ENCODE data around the gene KRT6A. TPM values are rescaled to one million over a fixed set of nuclear protein-coding genes. Genes with fewer than 3 reads are reported as not detected.
"Not testable (repeated sequence)": the region's sequence is repeated elsewhere in the genome, so short reads cannot be mapped to it uniquely, and the experiment has no call there.

Gene KRT6A
- total RNA-seq, 1 donor from 2014 or later = not detected

DNA sequence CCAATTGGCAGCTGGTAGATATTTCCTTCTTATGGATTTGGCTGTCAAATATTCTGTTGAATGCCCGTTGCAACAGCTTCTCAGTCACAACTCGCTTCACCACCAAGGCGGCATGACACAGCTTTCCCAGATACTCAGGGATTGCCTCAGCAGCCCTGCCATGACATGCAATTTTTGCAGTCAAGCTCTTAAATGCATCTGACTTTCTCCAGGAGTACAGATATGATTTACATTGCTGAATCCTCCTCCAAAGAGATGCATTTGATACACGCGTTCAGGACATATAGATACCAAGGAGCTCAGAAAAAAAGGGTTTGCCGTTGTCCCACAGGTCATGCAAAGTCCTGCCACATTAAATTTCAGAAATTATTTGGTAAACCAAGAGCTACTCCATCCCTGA lies 20.7 kb upstream of the KRT6A start:
- Mint-ChIP-seq H3K4me3 (ENCODE audit: low read depth) (no peak overlapping the region), H3K36me3 (ENCODE audit: insufficient read depth) (no peaks in the 10 kb centered on the region), H3K27ac (no peak overlapping the region), H3K9me3 (ENCODE audit: low read depth) (peaks cover 3% of the 10 kb centered on the region), H3K4me1 (ENCODE audit: low read depth) (no peaks in the 10 kb centered on the region), H3K27me3 (peaks cover 19% of the 10 kb centered on the region)
- TF ChIP-seq, protein P1, sequence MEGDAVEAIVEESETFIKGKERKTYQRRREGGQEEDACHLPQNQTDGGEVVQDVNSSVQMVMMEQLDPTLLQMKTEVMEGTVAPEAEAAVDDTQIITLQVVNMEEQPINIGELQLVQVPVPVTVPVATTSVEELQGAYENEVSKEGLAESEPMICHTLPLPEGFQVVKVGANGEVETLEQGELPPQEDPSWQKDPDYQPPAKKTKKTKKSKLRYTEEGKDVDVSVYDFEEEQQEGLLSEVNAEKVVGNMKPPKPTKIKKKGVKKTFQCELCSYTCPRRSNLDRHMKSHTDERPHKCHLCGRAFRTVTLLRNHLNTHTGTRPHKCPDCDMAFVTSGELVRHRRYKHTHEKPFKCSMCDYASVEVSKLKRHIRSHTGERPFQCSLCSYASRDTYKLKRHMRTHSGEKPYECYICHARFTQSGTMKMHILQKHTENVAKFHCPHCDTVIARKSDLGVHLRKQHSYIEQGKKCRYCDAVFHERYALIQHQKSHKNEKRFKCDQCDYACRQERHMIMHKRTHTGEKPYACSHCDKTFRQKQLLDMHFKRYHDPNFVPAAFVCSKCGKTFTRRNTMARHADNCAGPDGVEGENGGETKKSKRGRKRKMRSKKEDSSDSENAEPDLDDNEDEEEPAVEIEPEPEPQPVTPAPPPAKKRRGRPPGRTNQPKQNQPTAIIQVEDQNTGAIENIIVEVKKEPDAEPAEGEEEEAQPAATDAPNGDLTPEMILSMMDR (IDR thresholded peaks at IDR 0.05; ENCODE audit: unreplicated experiment) = no peak
- DNase-seq (ENCODE audit: low spot score, unreplicated experiment) = no peak

DNA sequence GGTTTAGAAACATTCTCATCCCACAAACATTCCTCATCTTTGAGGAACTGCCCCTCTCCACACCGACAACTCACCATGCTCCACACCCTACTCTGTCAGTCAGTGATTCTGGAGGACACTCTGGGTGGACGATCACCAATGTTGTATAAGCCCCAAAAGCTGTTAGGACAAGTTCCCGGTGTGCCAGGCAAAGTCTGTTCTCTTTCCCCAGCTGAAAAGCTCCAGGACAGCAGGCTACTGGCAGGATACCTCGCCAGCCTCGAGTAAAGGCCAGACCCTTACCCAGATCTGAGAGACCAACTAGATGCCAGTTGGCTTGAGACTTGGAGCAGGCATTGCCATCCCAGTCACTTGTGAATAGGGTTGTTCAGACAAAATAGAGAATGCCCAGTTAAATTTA lies 15.2 kb upstream of the KRT6A start:
- H3K36me3 Mint-ChIP-seq (ENCODE audit: insufficient read depth) = no peaks in the 10 kb centered on the region
- no peak overlapping the region for H3K4me3 Mint-ChIP-seq (ENCODE audit: low read depth)
- peaks cover 5% of the 10 kb centered on the region for H3K9me3 Mint-ChIP-seq (ENCODE audit: low read depth)

DNA sequence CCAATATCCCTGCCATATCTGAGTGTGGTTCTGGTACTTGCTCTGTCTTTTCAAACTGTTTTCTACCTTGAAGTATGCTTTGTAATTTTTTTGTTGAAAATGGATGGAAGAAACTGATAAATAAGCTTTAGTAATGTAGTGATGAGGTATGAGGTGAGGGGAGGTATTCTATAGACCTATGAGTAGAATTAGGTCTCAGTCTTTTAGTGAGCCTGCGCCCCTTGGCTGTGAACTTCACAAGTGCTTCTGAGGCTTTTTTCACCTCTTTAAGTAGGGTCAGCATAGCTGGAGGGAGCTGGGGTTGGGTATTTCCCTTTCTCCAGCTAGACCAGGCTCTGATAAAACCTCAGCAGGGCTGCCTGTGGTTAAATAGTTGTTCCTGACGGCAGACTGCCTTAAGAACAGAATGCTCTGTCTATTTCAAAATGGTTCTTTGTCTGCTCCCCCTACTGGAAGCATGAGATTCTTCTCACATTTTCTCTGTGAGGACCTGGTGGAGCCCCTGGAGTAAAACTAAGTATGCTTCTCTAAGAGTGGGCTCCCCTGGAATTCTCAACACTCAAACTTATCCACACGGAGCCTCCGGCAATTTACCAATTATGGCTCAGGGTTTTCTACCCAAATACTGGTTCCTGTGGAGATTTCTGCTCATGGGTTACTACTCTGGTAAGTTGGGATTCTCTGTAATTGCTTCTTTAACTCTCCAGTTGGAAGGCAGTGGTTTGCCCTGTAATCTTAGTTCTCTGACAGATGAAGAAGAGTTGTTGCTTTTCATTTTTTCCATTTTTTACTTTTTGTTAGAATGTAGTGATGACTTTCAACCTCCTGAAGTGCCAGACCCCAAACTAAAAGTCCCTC lies 14.0 kb upstream of the KRT6A start:
- DNase-seq (ENCODE audit: low spot score, unreplicated experiment) = no peak
- Mint-ChIP-seq H3K36me3 (ENCODE audit: insufficient read depth) (no peaks in the 10 kb centered on the region), H3K4me1 (ENCODE audit: low read depth) (no peaks in the 10 kb centered on the region), H3K27ac (no peak overlapping the region), H3K4me3 (ENCODE audit: low read depth) (no peak overlapping the region), H3K27me3 (peaks cover 13% of the 10 kb centered on the region), H3K9me3 (ENCODE audit: low read depth) (peaks cover 9% of the 10 kb centered on the region)
- TF ChIP-seq, protein P1 (IDR thresholded peaks at IDR 0.05; ENCODE audit: unreplicated experiment) = peak; percentile 70

More for the DNA sequence above, 15.2 kb upstream of the KRT6A start:
- TF ChIP-seq, protein P1 (IDR thresholded peaks at IDR 0.05; ENCODE audit: unreplicated experiment) = no peak
- Mint-ChIP-seq H3K27me3 (peaks cover 15% of the 10 kb centered on the region), H3K27ac (no peak overlapping the region), H3K4me1 (ENCODE audit: low read depth) (no peaks in the 10 kb centered on the region)
- no peak for DNase-seq (ENCODE audit: low spot score, unreplicated experiment)

DNA sequence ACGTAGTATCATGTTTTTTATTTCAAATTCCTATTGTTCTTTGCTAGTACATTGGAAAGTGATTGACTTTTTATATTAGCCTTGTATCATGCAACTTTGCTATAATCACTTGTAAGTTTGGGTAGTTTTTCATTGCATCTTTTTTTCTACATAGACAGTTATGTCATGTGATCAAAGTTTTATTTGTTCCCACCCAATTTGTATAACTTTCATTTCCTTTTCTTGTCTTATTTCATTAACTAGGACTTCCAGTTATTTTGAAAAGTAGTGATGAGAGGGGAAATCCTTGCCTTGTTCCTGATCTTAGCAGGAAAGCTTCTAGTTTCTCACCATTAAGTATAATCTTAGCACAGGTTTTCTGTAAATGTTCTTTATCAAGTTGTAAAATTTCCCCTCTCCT lies 9.8 kb upstream of the KRT6A start:
- H3K27ac Mint-ChIP-seq = no peak overlapping the region
- TF ChIP-seq, protein P1 (IDR thresholded peaks at IDR 0.05; ENCODE audit: unreplicated experiment) = no peak
- no peak for DNase-seq (ENCODE audit: low spot score, unreplicated experiment)

DNA sequence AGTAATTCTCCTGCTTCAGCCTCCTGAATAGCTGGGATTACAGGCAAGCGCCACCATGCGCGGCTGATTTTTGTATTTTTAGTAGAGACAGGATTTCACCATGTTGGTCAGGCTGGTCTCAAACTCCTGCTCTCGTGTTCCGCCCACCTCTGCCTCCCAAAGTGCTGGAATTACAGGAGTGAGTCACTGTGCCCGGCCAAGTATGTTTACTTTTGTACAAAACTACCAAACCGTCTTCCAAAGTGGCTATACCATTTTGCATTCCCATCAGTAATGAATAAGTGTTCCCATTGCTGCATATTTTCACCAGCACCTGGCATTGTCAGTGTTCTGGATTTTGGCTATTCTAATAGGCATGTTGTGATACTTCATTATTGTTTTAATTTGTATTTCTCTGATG lies 8.4 kb upstream of the KRT6A start:
- H3K27ac Mint-ChIP-seq = no peak overlapping the region
- TF ChIP-seq, protein P1 (IDR thresholded peaks at IDR 0.05; ENCODE audit: unreplicated experiment) = no peak
- peaks cover 7% of the 10 kb centered on the region for H3K27me3 Mint-ChIP-seq
- no peak overlapping the region for H3K4me3 Mint-ChIP-seq (ENCODE audit: low read depth)
- no peaks in the 10 kb centered on the region for H3K36me3 Mint-ChIP-seq (ENCODE audit: insufficient read depth)
- no peaks in the 10 kb centered on the region for H3K4me1 Mint-ChIP-seq (ENCODE audit: low read depth)
- DNase-seq (ENCODE audit: low spot score, unreplicated experiment) = no peak
- peaks cover 12% of the 10 kb centered on the region for H3K9me3 Mint-ChIP-seq (ENCODE audit: low read depth)

More for the DNA sequence above, 9.8 kb upstream of the KRT6A start:
- Mint-ChIP-seq H3K9me3 (ENCODE audit: low read depth) (peaks cover 12% of the 10 kb centered on the region), H3K27me3 (peaks cover 13% of the 10 kb centered on the region), H3K36me3 (ENCODE audit: insufficient read depth) (no peaks in the 10 kb centered on the region), H3K4me3 (ENCODE audit: low read depth) (no peak overlapping the region), H3K4me1 (ENCODE audit: low read depth) (no peaks in the 10 kb centered on the region)

DNA sequence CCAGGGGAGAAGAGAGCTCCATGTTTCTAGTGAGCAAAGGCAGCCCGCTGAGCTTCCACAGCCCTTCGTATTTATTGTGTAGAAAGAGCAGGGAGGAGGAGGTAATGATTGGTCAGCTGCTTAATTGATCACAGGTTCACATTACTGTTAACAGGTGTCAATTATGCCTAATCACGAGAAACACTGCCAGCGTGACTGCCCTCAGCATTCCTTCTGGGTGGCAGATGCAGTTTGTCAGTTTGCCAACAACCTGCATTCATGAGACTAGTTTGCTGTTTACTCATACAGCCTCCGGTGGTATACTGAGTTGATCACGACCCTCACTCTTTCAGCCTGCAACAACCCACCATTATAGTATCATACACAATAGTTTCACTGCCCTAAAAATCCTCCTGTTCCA lies 7.5 kb upstream of the KRT6A start:
- H3K36me3 Mint-ChIP-seq (ENCODE audit: insufficient read depth); DNase-seq (ENCODE audit: low spot score, unreplicated experiment); H3K27me3 Mint-ChIP-seq; H3K4me3 Mint-ChIP-seq (ENCODE audit: low read depth); H3K27ac Mint-ChIP-seq; H3K4me1 Mint-ChIP-seq (ENCODE audit: low read depth): not testable (repeated sequence)
- H3K9me3 Mint-ChIP-seq (ENCODE audit: low read depth) = peaks cover 12% of the 10 kb centered on the region

Data from progenitor cell of endocrine pancreas (in vitro differentiated cells).